Stimulated activated CD8-positive, alpha-beta memory T cell treated with anti-CD3 and anti-CD28 coated beads, Interleukin-15, amount 100 ng/mL, for 24 hours (primary cell): Measurements from ENCODE around the gene CDC26.
"Not testable (repeated sequence)": the region's sequence is repeated elsewhere in the genome, so short reads cannot be mapped to it uniquely, and the experiment has no call there.

Source experiments
- DNase-seq: peaks from one replicate; pipeline ENCODE4 v3.0.0-alpha.2; 2020; ENCODE audit warnings: low read depth

The CDC26 gene

DNA sequence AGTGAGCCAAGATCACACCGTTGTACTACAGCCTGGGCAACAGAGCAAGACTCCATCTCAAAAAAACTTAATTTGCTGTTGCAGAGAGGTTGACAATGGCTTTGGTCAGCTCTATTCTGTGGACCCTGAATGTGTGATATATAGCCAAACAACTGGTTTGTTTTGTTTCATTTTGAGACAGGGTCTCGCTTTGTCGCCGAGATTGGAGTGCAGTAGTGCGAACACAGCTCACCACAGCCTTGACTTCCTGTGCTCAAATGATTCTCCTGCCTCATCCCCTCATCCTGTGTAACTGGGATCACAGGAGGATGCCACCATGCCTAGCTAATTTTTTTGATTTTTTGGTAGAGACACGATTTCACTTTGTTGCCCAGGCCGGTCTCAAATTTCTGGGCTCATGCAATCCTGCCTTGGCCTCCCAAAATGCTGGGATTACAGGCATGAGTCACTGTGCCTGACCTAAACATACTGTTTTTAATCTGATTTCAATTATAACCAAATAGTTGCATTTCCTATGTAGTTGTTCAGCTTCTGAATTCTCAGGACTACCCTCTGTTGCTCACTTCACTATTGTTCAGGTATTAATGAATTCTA, 18.0 kb upstream of the CDC26 start:
- no peak for DNase-seq

DNA sequence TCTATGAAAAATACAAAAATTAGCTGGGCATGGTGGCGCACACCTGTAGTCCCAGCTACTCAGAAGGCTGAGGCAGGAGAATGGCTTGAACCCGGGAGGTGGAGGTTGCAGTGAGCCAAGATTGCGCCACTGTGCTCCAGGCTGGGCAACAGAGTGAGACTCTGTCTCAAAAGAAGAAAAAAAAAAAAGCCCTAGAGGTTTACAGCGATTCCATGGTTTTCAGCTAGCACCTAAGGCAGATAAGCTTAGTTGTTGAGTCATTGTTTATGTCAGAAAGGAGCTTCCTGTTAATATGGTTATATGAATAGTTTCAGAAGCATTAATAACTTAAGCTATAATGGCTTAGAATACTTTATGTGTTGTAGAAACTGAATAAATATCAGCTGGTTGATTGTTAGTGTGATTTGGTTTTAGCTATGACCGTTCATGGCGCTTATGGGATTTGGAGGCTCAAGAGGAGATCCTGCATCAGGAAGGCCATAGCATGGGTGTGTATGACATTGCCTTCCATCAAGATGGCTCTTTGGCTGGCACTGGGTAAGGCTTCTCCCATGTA, 14.8 kb upstream of the CDC26 start:
- no peak for DNase-seq

DNA sequence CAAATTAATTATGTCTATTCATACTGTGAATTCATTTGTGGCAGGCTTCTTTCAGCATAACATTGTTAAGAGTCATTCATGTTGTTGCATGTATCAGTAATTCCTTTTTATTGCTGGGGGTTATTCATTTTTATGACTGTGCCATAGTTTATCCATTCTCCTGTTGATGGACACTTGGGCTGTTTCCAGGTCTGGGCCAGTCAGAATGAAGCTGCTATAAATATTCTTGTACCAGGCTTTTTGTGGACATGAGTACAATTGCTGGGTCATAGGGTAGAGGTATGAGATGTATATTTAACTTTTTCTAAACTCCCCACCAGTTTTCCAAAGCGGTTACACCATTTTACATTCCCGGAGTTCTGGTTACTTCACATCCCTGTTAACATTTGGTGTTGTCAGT, 13.7 kb upstream of the CDC26 start:
- no peak for DNase-seq

DNA sequence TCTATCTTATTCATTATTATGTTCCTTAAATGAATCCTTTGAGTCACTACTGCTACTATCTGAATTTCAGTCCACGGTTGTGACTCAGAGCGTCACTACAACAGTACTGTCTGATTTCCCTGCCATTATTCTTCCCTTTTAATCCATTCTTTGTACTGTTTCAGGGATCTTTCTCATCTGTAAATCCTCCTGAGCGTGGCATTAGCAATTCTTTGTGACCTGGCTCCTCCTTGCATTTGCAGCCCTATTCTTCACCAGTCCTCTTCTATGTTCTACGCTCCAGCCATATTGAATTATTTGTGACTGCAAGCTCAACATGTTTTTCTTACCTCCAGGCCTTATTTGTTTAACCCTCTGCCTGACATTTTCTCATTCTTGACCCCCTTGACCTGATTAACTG, 6.0 kb upstream of the CDC26 start:
- DNase-seq = no peak

DNA sequence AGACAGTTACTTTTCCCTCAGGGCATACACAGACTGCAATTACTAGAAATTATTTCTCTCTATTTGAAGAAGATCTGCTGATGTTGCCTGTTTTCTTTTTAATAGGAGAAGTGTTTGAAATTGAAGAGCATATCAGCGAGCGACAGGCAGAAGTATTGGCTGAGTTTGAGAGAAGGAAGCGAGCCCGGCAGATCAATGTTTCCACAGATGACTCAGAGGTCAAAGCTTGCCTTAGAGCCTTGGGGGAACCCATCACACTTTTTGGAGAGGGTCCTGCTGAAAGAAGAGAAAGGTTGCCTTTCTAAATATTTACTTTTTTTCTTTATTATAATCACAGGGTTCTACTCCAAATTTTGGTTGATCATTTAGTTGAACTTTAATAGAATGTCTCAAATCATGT, 3.5 kb upstream of the CDC26 start:
- no peak for DNase-seq

DNA sequence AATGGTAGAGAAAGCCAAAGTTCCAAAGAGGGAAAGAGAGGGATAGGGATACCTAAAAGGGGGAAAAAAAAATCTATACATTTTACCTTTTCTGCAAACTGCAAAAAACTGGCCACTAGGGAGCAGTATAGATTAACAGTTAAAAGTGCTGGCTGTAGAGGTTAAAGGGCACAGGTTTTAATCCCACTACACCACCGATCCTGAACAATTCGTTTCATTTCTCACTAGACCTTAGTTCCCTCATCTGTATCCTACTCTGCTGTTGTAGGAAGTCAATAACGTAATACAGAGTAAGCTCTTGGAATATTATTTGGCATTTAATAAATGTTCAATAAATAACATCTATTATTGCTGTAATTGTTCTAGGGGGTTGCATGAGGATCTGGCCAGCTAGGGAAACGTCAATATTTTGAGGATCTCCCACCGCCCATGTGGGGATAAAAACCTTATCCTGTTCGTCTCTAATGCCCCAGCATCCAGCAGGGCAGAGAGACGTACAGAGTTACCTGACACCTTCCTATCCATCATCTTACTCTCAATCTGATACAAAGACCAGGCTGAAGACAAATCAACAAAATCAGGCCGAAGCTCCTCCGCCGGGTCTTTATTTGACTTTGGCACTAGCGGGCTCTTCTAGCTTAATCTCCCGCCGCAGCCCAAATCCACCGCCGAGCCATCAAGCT, 757 bp downstream of the CDC26 start:
- DNase-seq = no peak

DNA sequence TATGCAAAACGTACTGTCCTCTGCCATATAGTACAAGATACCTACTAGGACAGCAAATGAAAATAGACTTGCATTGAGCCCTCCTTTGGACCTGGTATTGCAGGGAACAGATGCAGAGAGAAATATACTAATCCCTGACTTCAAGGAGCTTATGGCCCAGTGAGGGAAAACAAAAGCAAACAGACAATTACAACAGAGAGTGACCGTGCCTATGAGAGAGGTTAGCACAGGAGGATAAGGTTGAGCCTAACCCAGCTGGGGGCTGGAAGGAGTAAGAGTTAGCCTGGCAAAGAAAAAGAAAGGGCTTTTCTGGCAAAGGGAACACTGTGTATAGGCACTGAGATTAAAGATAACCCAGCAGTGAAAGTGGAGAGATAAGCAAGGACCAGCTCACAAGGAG, 5.5 kb downstream of the CDC26 start:
- no peak for DNase-seq

DNA sequence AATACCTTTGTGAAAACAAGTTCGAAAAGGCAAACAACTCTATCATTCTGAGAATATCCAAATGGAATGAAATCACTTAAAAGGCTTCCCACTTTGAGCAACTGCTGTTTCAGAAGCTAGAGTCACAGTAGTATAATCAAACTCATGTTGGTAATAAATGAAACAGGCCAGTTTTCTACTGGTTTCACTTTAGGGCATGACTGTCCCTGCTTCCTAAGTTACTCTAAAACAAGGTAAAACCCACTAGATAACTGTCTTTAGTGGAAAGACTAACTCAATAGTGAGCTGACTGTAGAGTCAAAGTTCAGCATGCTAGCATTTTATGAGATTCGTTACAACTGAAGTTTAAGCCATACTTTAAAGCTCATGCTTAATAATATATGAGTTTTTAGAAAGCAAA, 6.0 kb downstream of the CDC26 start:
- DNase-seq = no peak

DNA sequence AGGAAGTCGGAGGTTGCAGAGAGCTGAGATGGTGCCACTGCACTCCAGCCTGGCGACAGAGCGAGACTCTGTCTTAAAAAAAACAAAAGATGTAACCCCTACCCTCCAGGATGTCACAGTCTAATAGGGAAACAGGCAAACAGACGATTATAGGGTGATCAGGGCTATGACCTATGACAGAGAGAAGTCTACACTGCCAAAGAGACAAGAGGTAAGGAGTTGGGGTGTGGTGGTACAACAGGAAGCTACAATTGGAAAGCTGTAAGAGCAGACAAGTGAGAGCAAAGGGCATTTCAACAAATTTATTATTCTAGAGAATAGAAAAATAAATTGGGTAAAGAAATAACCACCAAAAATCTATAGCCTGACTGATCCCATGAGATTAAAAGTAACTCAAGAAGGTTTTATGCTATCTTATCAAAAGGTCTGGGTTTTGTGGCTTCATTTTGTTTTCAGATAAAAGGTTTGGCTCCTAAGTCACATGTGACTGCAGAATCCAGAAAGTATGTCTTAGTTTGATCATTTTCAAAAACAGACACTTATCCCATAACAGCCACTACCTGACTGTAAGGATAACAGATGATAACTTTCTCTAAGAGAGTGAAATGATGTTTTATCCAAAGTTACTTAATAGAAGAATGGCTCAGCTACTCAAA, 7.3 kb downstream of the CDC26 start:
- DNase-seq = no peak

DNA sequence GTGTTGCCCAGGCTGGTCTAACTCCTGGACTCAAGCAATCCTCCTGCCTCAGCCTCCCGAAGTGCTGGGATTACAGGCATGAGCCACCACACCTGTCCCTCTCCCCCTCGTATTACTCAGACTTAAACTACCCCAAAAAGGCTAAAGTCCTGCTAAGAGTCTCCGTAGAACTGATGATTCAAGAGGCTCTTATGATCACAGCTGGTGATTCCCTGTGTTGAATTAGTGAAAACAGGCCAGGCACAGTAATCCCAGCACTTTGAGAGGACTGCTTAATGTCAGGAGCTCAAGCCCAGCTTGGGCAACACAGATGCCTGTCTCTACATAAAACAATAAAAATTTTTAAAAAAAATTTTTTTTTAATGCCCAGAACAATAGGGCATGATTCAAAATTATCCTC, 9.2 kb downstream of the CDC26 start:
- no peak for DNase-seq

DNA sequence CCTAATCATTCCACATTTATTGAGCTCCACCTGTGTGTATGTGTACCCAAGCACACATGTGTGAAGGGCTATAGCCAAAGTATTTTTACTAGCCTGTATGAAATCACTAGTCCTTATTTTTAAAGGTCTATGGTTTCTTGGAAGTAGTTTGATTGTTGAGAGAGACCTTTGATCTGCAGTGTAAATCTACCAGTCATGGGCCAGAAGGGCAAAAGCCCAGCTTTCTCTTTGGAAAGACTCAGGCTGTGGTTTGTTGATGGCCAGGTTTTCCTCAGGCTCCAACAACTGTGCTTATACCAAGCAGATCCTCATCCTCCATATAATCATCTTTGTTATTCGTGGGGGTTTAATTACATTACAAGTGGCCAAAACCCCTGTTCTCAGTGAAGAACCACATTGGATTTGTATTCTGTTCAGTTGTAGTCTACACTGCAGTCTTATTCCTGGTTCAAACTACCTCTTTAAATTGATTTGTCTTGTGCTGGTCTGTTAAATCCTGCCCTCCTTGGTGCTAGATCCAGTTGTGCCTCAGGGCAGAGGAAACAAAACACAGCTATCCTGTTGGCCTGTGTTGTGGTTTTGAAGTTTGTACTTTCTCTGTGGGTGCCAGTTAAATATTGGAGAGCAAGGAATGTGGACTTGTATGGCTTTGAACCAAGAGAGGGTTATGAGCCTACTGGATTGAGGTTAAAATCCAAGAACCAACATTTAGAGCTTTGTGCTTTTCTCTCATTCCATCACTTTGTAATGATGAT, 13.3 kb downstream of the CDC26 start:
- DNase-seq = no peak

DNA sequence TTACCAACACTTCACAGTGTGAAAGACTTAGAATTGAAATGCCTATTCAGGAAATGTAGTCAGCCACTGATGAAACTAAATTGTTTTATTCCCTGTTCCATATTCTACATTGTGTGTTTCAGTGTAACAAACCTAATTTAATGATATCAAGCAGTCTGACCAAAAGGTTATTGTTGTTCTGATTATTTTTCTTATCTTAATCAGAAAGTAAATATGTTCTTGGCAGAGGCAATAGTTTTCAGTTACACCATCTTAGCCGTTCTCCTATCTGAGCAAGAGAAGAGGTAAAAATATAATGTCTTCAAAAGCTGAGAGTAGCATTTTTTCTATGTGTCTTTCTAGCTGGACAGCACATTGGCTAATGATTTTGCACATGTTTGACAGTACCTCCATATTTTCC, 17.1 kb downstream of the CDC26 start:
- DNase-seq = no peak

DNA sequence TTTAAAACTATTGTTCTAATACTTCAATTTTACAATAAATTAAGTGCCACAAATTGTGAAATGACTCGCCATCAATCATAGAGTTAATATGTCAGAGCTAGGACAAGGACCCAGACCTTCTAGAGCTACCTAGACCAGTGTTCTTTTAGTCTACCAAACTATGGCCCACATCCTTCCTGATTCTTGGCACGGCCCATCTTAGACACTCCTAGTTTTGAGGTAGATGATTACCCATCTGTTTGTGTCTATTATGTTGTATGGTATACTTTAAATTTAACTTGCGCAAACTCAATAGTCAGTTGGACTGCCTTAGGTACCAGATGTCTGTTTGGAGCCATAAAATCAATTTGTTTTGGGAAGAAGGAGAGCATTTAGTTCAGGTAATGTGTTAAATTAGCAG, 17.5 kb downstream of the CDC26 start:
- no peak for DNase-seq

DNA sequence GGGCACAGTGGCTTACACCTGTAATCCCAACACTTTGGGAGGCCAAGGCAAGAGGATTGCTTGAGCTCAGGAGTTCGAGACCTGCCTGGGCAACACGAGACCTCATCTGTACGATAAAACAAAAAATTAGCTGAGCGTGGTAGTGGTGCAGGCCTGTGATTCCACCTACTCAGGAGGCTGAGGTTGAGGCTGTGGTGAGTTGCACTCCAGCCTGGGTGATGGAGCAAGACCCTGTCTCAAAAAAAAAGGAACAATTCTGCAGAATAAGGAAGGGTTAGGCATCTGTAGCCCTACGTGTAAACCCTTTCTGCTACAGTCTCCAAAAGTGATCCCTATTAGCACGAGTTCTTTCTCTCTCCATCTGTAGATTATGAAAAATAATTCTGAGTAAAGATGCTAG, 19.9 kb downstream of the CDC26 start:
- DNase-seq = no peak

DNA sequence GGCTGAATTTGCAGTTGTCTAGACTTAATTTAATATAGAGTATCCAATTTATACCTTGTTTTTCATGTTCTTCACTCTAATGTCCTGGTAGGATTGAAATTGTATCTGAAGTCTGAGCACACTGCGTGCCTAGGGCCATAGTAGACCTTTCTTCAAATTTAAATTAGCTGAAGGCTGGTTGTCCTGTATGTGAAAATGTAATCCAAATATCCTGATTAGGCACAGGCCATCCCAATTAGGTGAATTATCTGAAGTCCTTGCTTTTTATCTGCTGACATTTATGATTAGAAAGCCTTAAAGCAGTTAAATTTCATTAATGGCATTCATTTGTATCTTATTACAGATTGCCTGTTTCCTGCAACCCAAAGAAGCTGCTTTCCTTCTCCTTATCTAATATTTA, 20.4 kb downstream of the CDC26 start:
- no peak for DNase-seq

DNA sequence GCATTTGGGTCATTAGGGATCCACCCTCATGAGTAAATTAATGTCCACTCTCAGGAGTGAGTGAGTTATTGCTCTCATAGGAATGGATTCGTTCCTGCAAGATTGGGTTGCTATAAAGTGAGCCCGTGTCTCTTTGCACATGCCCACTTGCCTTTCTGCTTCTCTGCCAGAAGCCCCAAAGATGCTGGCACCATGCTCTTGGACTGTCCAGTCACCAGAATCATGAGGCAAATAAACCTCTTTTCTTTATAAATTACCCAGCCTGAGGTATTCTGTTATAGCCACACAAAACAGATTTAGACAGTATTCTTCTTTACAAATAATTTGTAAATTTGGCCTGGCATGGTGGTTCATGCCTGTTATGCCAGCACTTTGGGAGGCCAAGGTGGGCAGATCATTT, 24.6 kb downstream of the CDC26 start:
- DNase-seq = no peak

DNA sequence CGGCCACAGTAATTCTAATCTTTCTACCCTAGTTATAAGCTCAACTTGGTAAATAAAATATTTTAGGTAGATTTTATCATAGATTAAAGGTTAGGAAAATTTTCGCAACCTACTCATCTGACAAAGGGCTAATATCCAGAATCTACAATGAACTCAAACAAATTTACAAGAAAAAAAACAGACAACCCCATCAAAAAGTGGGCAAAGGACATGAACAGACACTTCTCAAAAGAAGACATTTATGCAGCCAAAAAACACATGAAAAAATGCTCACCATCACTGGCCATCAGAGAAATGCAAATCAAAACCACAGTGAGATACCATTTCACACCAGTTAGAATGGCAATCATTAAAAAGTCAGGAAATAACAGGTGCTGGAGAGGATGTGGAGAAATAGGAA, 25.7 kb downstream of the CDC26 start:
- not testable (repeated sequence) for DNase-seq

DNA sequence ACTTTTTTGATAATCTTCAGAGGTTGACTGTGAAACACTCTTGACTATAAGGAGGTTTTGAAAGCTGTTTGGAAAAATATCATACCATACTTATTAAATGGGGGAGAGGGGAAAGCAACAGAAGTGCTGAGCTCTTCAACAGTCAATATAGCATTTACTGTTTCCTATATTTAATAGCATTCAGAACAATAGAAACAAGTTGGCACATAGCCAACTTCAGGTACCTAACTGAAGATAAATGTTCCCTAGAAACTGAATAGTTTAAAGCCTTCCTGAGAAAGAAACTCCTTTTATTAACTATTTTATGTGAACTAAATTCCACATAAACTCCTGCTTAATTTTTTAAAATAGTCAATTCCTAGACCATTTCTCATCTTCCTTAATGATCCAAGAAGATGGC, 27.7 kb downstream of the CDC26 start:
- no peak for DNase-seq

DNA sequence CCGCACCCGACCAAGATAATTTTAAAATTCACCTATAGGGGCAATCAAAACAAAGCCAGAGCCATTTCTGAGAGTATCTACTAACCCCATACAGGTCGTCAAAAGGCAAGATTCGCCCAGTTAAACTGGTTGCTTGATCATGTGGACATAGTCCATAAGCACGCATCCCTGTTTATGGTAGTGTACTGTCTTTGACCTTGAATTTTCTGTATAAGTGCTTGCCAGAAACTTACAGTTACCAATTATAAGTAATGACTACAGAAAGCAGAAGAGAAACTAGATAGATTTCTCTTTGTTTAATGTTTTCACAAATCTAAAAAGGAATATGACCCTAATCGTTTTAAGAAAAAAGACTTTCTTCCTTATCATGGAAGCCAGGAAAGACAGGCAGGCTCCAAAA, 28.4 kb downstream of the CDC26 start:
- no peak for DNase-seq

DNA sequence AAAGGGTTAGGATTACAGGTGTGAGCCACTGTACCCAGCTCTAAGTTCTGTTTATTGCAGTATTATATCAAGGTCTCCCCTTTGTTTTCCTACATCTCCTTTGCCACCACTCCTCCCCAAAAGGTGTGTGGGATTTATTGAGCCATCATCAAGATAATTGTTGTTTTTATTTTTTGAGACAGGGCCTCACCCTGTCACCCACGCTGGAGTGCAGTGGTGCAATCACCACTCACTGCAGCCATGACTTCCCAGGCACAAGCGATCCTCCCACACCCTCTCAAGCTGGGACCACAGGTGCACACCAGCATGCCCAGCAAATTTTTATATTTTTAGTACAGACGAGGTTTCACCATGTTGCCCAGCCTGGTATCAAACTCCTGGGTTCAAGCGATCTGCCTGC, 29.5 kb downstream of the CDC26 start:
- no peak for DNase-seq

DNA sequence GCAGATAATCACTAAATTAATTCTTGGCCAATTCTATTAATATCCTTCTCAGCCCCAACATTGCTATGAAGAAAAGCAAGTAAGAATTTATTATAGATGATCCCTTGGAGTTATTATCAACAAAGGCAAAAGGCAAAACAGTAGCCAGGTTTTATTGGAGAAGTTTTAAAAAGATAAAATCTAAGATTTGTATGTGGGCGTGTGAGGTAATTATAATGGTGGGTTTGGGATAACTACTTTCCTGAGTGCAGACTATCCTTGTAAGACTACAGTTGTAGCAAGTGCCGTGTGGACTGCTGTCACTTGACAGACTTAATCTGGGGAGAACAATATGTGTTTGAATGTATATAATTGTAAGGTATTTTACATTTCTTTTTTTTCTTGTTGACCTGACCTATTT, 30.8 kb downstream of the CDC26 start:
- no peak for DNase-seq

DNA sequence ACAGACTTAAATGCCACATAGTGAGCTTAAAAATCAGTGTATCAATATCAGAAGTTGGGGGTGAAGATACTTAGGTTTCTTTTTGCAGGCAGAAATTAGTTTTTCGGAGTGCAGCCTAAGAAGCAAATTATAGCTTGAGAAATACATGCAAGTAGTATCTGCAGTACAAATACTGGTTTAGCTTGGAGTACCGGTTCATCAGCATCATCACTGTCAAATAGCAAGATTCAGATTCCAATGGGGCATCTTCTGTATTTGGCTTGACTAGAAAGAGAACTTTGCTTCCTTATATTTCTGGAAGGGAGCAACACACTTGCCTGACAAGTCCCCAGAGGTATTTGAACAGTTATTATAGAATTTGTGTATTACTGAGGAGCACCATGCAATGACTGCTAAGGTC, 34.2 kb downstream of the CDC26 start:
- DNase-seq = no peak

DNA sequence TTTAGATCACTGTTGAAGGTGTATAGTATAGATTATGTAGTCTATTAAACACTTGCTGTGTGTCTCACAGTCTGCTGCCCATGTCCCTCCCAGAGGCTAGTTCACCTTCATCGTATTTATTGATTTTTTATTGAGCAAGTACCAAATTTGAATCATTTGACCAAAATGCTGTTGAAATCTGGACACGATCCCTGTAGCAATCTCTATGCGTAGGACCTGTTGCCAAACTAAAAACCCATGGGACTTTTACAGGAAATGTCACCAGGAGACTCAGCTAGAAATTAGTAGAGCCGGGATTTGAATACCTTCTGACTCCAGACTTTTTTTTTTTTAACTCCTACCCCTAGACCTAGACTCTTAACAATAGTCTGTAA, 36.5 kb downstream of the CDC26 start:
- DNase-seq = no peak
